DOHH2 (cell line): ENCODE results near the gene ELP1.

Experiments used
- EZH2phosphoT487 ChIP-seq: fragments of 200-600 bp; sonication (generic); IDR thresholded peaks from 2 replicates; pipeline ENCODE4 v1.6.1; 2017; ENCODE audit warnings: borderline replicate concordance, mild to moderate bottlenecking, antibody characterized with exemption, low read length, moderate library complexity, mixed read lengths
- TF ChIP-seq, protein P1 (sequence below): fragments of 200-600 bp; sonication (generic); IDR thresholded peaks from one replicate; pipeline ENCODE4 v1.5.1; 2014; ENCODE audit warnings: antibody characterized with exemption, mild to moderate bottlenecking, low read depth, low read length; ENCODE audit not compliant: poor library complexity, severe bottlenecking

DNA sequence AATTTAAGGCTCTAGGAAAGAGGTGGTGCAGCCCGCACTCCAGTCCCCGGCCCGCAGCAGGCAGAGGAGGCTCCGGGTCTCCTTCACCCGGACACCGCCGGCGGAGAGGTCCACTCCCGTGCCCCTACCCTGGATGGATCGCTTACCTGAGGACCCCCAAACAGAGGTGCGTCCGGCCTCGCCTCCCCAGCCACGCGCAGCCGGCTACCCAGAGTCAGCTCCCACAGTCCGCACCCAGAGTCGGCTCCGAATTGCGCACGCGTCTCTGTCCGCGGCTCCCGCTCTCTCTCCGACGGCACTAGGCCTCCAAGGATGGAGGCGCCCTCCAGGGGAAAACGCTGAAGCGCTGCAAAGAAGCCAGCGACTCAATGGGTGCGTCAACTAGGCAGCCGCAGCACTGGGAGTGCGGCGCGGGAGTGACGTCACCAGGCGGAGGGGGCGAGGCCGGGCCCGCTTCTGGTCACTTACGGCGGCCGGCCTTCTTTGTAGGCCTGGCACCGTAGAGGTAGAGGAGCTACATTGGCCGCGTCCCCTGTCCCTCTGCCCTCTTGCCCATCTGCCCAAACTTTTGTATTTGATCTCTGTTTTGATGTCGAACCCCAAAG, at the start of gene ELP1:
- TF ChIP-seq, protein P1, sequence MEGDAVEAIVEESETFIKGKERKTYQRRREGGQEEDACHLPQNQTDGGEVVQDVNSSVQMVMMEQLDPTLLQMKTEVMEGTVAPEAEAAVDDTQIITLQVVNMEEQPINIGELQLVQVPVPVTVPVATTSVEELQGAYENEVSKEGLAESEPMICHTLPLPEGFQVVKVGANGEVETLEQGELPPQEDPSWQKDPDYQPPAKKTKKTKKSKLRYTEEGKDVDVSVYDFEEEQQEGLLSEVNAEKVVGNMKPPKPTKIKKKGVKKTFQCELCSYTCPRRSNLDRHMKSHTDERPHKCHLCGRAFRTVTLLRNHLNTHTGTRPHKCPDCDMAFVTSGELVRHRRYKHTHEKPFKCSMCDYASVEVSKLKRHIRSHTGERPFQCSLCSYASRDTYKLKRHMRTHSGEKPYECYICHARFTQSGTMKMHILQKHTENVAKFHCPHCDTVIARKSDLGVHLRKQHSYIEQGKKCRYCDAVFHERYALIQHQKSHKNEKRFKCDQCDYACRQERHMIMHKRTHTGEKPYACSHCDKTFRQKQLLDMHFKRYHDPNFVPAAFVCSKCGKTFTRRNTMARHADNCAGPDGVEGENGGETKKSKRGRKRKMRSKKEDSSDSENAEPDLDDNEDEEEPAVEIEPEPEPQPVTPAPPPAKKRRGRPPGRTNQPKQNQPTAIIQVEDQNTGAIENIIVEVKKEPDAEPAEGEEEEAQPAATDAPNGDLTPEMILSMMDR = peak; percentile 50
- no peak for TF ChIP-seq EZH2phosphoT487
